ENCODE data around the gene MACF1. TPM values are rescaled to one million over a fixed set of nuclear protein-coding genes. Genes with fewer than 3 reads are reported as not detected.
"Not testable (repeated sequence)": the region's sequence is repeated elsewhere in the genome, so short reads cannot be mapped to it uniquely, and the experiment has no call there.

MACF1 gene
- total RNA-seq, 6 donors from 2014 or later: 359 to 1,160 (median 531) TPM

- 80 to 88% methylated on average over 4 of the region's 4 CpGs for whole genome bisulfite sequencing, 2 donors
- H3K4me3 ChIP-seq; H3K9me3 ChIP-seq; H3K4me1 ChIP-seq; ATAC-seq (ENCODE audit: low FRiP score in 2 of 2); H3K27ac ChIP-seq; H3K36me3 ChIP-seq; DNase-seq; H3K27me3 ChIP-seq: not testable (repeated sequence)
Observed at GRCh38 chr1:39516841-39517240, 312.3 kb downstream of the MACF1 start.

- not testable (repeated sequence) for DNase-seq; H3K36me3 ChIP-seq; H3K4me1 ChIP-seq; H3K27me3 ChIP-seq; H3K27ac ChIP-seq; ATAC-seq (ENCODE audit: low FRiP score in 2 of 2); H3K4me3 ChIP-seq; H3K9me3 ChIP-seq
- WGBS, 2 donors: 86 to 92% methylated on average over 2 to 6 of the region's 7 CpGs
Observed at GRCh38 chr1:39517936-39518335, 313.4 kb downstream of the MACF1 start.

- DNase-seq; ATAC-seq (ENCODE audit: low FRiP score in 2 of 2); H3K4me1 ChIP-seq; H3K36me3 ChIP-seq; H3K27ac ChIP-seq; H3K27me3 ChIP-seq; H3K4me3 ChIP-seq; H3K9me3 ChIP-seq: not testable (repeated sequence)
- 46 to 73% methylated on average over 1 to 2 of the region's 5 CpGs for WGBS, 2 donors
Observed at GRCh38 chr1:39519376-39519775, 314.9 kb downstream of the MACF1 start.

GRCh38 chr1:39522221-39522620 is 317.7 kb downstream of the MACF1 start:
- WGBS, 2 donors: 70 to 83% methylated on average over 1 to 9 of the region's 10 CpGs
- not testable (repeated sequence) for H3K27me3 ChIP-seq; DNase-seq; H3K4me3 ChIP-seq; H3K4me1 ChIP-seq; ATAC-seq (ENCODE audit: low FRiP score in 2 of 2); H3K27ac ChIP-seq; H3K9me3 ChIP-seq; H3K36me3 ChIP-seq

- H3K9me3 ChIP-seq: no peaks in the 10 kb centered on the region
- ATAC-seq (ENCODE audit: low FRiP score in 2 of 2) (peak in 1 of 2 donors; percentile 31), DNase-seq (peak in 1 of 2 donors; percentile 46)
- no peaks in the 10 kb centered on the region for H3K27me3 ChIP-seq
- 78 to 81% methylated on average over 13 to 27 of the region's 29 CpGs for WGBS, 2 donors
- no peak overlapping the region for H3K27ac ChIP-seq
- no peak overlapping the region for H3K4me3 ChIP-seq
- no peaks in the 10 kb centered on the region for H3K4me1 ChIP-seq
- peaks cover 0 to 16% (median 11%) of the 10 kb centered on the region in 4 donors for H3K36me3 ChIP-seq
- TF ChIP-seq EP300 (IDR thresholded peaks at IDR 0.05) (no peak), POLR2A (IDR thresholded peaks at IDR 0.05) (no peak), POLR2AphosphoS5 (IDR thresholded peaks at IDR 0.05) (no peak), CTCF (IDR thresholded peaks at IDR 0.05) (no peak)
Observed at GRCh38 chr1:39522661-39523567, 318.4 kb downstream of the MACF1 start.

GRCh38 chr1:39524171-39524570 is 319.7 kb downstream of the MACF1 start:
- H3K27me3 ChIP-seq: no peaks in the 10 kb centered on the region
- ATAC-seq (ENCODE audit: low FRiP score in 2 of 2) (no peak), DNase-seq (no peak)
- no peak overlapping the region for H3K27ac ChIP-seq
- H3K9me3 ChIP-seq: no peaks in the 10 kb centered on the region
- H3K36me3 ChIP-seq: peaks cover 0 to 28% (median 22%) of the 10 kb centered on the region in 4 donors
- WGBS, 2 donors: 76 to 85% methylated on average over 5 to 6 of the region's 6 CpGs
- TF ChIP-seq EP300 (IDR thresholded peaks at IDR 0.05) (no peak), POLR2AphosphoS5 (IDR thresholded peaks at IDR 0.05) (no peak), CTCF (IDR thresholded peaks at IDR 0.05) (no peak), POLR2A (IDR thresholded peaks at IDR 0.05) (no peak)
- H3K4me3 ChIP-seq: no peak overlapping the region
- no peaks in the 10 kb centered on the region for H3K4me1 ChIP-seq
